Activated CD4-positive, alpha-beta T cell treated with anti-CD3 and anti-CD28 coated beads for 48 hours (primary cell): ENCODE results near the gene NEK6.
A peak's percentile ranks its signal among the peaks of the same experiment; 100 is the strongest.

Source experiments
- DNase-seq: peaks from one replicate; pipeline ENCODE4 v3.0.0-alpha.2; 2020

NEK6 gene

GRCh38 chr9:124299515-124300090 is 41.9 kb downstream of the NEK6 start:
- DNase-seq: no peak

- no peak for DNase-seq
These were observed 42.6 kb downstream of the NEK6 start for GRCh38 chr9:124300312-124300711.

- DNase-seq: no peak
These were observed 45.2 kb downstream of the NEK6 start for GRCh38 chr9:124302921-124303320.

GRCh38 chr9:124303762-124304161 is 46.0 kb downstream of the NEK6 start:
- DNase-seq: no peak

- DNase-seq: no peak
These were observed 46.5 kb downstream of the NEK6 start for GRCh38 chr9:124304285-124304684.

- no peak for DNase-seq
These were observed 48.5 kb downstream of the NEK6 start for GRCh38 chr9:124306098-124306735.

GRCh38 chr9:124307379-124308030 is 49.8 kb downstream of the NEK6 start:
- DNase-seq: no peak

- no peak for DNase-seq
These were observed 51.1 kb downstream of the NEK6 start for GRCh38 chr9:124308606-124309491.

GRCh38 chr9:124309667-124310084 is 51.9 kb downstream of the NEK6 start:
- no peak for DNase-seq

- DNase-seq: no peak
These were observed 53.5 kb downstream of the NEK6 start for GRCh38 chr9:124311283-124311682.

GRCh38 chr9:124312290-124313265 is 54.8 kb downstream of the NEK6 start:
- no peak for DNase-seq

GRCh38 chr9:124313940-124314339 is 56.2 kb downstream of the NEK6 start:
- no peak for DNase-seq

- DNase-seq: no peak
These were observed 58.1 kb downstream of the NEK6 start for GRCh38 chr9:124315882-124316281.

GRCh38 chr9:124320062-124320973 is 62.6 kb downstream of the NEK6 start:
- DNase-seq: peak; percentile 64

GRCh38 chr9:124321416-124321815 is 63.7 kb downstream of the NEK6 start:
- DNase-seq: no peak

GRCh38 chr9:124321935-124322334 is 64.2 kb downstream of the NEK6 start:
- DNase-seq: no peak

- DNase-seq: no peak
These were observed 65.1 kb downstream of the NEK6 start for GRCh38 chr9:124322618-124323432.

- DNase-seq: no peak
These were observed 66.2 kb downstream of the NEK6 start for GRCh38 chr9:124323904-124324303.

- no peak for DNase-seq
These were observed 68.1 kb downstream of the NEK6 start for GRCh38 chr9:124325816-124326215.

GRCh38 chr9:124326378-124326777 is 68.6 kb downstream of the NEK6 start:
- no peak for DNase-seq
